BLaER1 (cell line): ENCODE data around the gene TSHR.

Source experiments
- H3K27ac ChIP-seq: shearing (Covaris generic); formaldehyde crosslinking; 2 replicates; pipeline ENCODE4 v1.8.1; 2022
- H3K27me3 ChIP-seq: shearing (Covaris generic); formaldehyde crosslinking; 2 replicates; pipeline ENCODE4 v1.8.1; 2022
- H3K36me3 ChIP-seq: shearing (Covaris generic); formaldehyde crosslinking; 2 replicates; pipeline ENCODE4 v1.8.1; 2022
- H3K4me1 ChIP-seq: shearing (Covaris generic); formaldehyde crosslinking; 2 replicates; pipeline ENCODE4 v1.8.1; 2022
- H3K4me2 ChIP-seq: shearing (Covaris generic); formaldehyde crosslinking; 2 replicates; pipeline ENCODE4 v1.8.1; 2022
- H3K4me3 ChIP-seq: shearing (Covaris generic); formaldehyde crosslinking; 2 replicates; pipeline ENCODE4 v1.8.1; 2022
- H3K9ac ChIP-seq: shearing (Covaris generic); formaldehyde crosslinking; 2 replicates; pipeline ENCODE4 v1.8.1; 2022
- H3K9me3 ChIP-seq: shearing (Covaris generic); formaldehyde crosslinking; 2 replicates; pipeline ENCODE4 v1.8.1; 2022
- H4K20me1 ChIP-seq: shearing (Covaris generic); formaldehyde crosslinking; 2 replicates; pipeline ENCODE4 v1.8.1; 2022
- Cebpa-rat ChIP-seq: shearing (Covaris generic); IDR thresholded peaks from 2 replicates; pipeline ENCODE4 v1.8.1; 2022

Gene TSHR

DNA sequence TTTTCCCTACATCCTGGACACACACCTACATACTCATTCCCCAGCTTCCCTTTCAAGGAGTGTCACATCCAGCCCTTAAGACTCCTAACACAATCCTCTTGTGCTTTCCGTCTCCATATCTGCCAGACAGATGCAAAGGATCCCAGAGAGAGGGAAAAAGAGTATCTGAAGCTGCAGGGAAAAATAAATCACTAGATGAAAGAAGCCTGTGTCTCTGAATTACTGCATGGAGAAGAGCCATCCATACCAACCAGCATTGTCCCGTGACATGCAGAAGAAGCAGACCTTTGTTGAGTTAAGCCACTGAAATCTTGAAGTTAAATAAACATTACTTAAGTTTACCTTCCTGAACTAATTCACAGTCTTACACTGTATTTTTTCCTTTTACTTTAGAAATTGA lies 210.7 kb downstream of the TSHR start:
- H3K4me1 ChIP-seq = peaks cover 14% of the 10 kb centered on the region
- no peak overlapping the region for H3K4me3 ChIP-seq
- H3K4me2 ChIP-seq = no peak overlapping the region
- no peak for TF ChIP-seq Cebpa-rat
- H4K20me1 ChIP-seq = no peaks in the 10 kb centered on the region
- no peaks in the 10 kb centered on the region for H3K36me3 ChIP-seq
- H3K27ac ChIP-seq = no peak overlapping the region
- H3K9ac ChIP-seq = no peak overlapping the region
- H3K27me3 ChIP-seq = no peaks in the 10 kb centered on the region
- H3K9me3 ChIP-seq = no peaks in the 10 kb centered on the region

- H3K27ac ChIP-seq = 0 out of 2 replicates have a peak overlapping the region, but pooled peaks have one; percentile 85
- peak overlapping the region; percentile 71 for H3K4me3 ChIP-seq
- H3K36me3 ChIP-seq = peaks cover 2% of the 10 kb centered on the region; the same call in 1 of the 2 replicates
- TF ChIP-seq Cebpa-rat = no peak
- H3K9ac ChIP-seq = peak overlapping the region; percentile 81
- H3K4me1 ChIP-seq = peaks cover 17% of the 10 kb centered on the region
- no peaks in the 10 kb centered on the region for H3K27me3 ChIP-seq
- peak overlapping the region; percentile 88 for H3K4me2 ChIP-seq
- no peaks in the 10 kb centered on the region for H3K9me3 ChIP-seq
- no peaks in the 10 kb centered on the region for H4K20me1 ChIP-seq
Measured at GRCh38 chr14:81169267-81169666, 213.8 kb downstream of the TSHR start.

- Histone ChIP-seq H3K9ac (peak overlapping the region; percentile 81), H3K9me3 (no peaks in the 10 kb centered on the region), H3K4me1 (peaks cover 17% of the 10 kb centered on the region), H3K27me3 (no peaks in the 10 kb centered on the region), H3K36me3 (peaks cover 5% of the 10 kb centered on the region; the same call in 1 of the 2 replicates), H4K20me1 (no peaks in the 10 kb centered on the region), H3K27ac (peak overlapping the region; percentile 85), H3K4me2 (peak overlapping the region; percentile 88), H3K4me3 (peak overlapping the region; percentile 71)
- TF ChIP-seq Cebpa-rat = no peak
Measured at GRCh38 chr14:81169711-81170103, 214.3 kb downstream of the TSHR start.

DNA sequence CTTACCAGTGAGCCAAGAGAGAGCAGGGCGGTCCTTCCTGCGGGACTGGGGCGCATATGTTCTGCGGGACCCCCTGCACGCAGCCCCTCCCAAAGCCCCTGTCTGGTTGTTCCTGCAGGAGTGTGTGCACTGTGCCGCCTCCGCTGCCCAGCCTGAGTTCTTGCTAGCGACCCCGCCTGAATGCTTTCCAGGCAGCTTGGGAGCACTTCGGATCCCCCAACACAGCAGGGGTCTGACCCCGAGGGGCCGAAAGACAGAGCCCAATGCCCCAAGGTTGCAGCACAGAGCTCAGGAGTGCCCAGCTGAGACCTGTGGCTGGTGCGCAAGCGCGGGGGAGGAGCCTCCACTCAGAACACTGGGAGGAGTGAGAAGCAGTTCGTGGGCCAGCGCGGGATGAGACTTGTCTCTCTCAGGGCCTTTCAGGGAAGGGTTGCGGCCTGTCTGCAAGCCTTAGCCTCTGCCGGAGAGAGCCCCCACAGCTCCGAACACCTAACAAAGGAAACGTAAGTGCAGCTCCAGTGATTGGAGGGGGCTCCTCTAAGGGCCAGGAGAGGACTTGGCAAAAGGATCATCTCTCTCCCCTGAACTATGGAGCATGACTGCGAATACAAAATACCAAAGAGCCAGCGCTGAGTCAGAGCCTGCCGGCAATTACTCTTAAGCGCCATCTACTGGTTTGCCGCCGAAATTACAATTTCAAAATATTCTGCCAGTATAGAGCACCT lies 214.8 kb downstream of the TSHR start:
- Histone ChIP-seq H3K4me2 (peak overlapping the region; percentile 88), H3K27me3 (no peaks in the 10 kb centered on the region), H3K4me3 (peak overlapping the region; percentile 71), H3K36me3 (peaks cover 5% of the 10 kb centered on the region; the same call in 1 of the 2 replicates), H3K4me1 (peaks cover 17% of the 10 kb centered on the region), H4K20me1 (no peaks in the 10 kb centered on the region), H3K9ac (peak overlapping the region; percentile 81), H3K9me3 (no peaks in the 10 kb centered on the region), H3K27ac (peak overlapping the region; percentile 85)
- no peak for TF ChIP-seq Cebpa-rat

DNA sequence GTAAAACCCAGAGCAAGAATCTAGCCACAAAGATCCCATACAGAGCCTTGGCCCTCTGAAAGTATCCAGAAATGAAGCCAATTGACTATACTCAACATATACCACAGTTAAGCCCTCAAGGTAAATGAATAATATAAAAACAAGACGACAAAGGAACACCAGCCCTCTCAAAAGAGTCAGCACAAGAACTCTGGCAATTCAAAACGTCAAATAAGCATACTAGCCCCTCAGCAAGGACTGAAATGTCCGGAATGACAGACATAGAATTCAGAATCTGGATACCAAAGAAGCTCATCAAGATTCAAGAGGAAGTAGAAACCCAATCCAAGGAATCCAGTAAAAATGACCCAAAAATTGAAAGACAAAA lies 215.4 kb downstream of the TSHR start:
- TF ChIP-seq Cebpa-rat = no peak
- Histone ChIP-seq H3K36me3 (peaks cover 5% of the 10 kb centered on the region; the same call in 1 of the 2 replicates), H3K4me3 (peak overlapping the region; percentile 71), H4K20me1 (no peaks in the 10 kb centered on the region), H3K9ac (peak overlapping the region; percentile 81; the same call in 1 of the 2 replicates), H3K4me1 (peaks cover 17% of the 10 kb centered on the region), H3K27me3 (no peaks in the 10 kb centered on the region), H3K9me3 (no peaks in the 10 kb centered on the region), H3K4me2 (peak overlapping the region; percentile 88), H3K27ac (peak overlapping the region; percentile 85; the same call in 1 of the 2 replicates)

- H3K9ac ChIP-seq = no peak overlapping the region
Measured at GRCh38 chr14:81172353-81172752, 216.9 kb downstream of the TSHR start.

DNA sequence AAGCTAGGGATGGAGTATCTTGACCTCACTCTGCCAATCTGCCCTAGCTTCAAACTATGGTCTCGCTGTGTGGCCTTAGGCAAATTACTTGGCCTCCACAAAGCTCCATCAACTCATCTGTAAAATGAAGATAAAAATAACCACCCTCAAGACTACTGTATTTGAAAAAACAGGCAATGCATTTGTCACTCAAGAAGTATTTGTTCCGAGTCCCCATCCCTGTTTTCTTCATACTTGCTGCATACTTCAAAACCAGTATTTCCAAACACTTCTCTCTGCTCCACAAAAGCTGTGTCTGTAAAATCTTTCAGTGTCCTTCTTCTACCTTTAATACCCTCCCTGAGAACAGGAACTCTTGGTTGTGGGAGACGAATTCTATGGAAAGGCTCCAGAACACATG lies 217.5 kb downstream of the TSHR start:
- Histone ChIP-seq H3K4me2 (no peak overlapping the region), H3K4me1 (peaks cover 17% of the 10 kb centered on the region), H3K9me3 (no peaks in the 10 kb centered on the region), H4K20me1 (no peaks in the 10 kb centered on the region), H3K4me3 (no peak overlapping the region), H3K9ac (no peak overlapping the region), H3K27ac (no peak overlapping the region), H3K27me3 (no peaks in the 10 kb centered on the region), H3K36me3 (peaks cover 5% of the 10 kb centered on the region; the same call in 1 of the 2 replicates)
- TF ChIP-seq Cebpa-rat = no peak

More at GRCh38 chr14:81172353-81172752, 216.9 kb downstream of the TSHR start:
- no peak for TF ChIP-seq Cebpa-rat
- no peak overlapping the region for H3K27ac ChIP-seq
- H3K4me1 ChIP-seq = peaks cover 17% of the 10 kb centered on the region
- H3K27me3 ChIP-seq = no peaks in the 10 kb centered on the region
- no peak overlapping the region for H3K4me3 ChIP-seq
- H4K20me1 ChIP-seq = no peaks in the 10 kb centered on the region
- no peaks in the 10 kb centered on the region for H3K9me3 ChIP-seq
- peaks cover 5% of the 10 kb centered on the region; the same call in 1 of the 2 replicates for H3K36me3 ChIP-seq
- H3K4me2 ChIP-seq = no peak overlapping the region

- Histone ChIP-seq H3K27me3 (no peaks in the 10 kb centered on the region), H3K4me2 (no peak overlapping the region), H3K9me3 (no peaks in the 10 kb centered on the region), H3K27ac (no peak overlapping the region), H3K4me1 (peaks cover 2% of the 10 kb centered on the region; the same call in 1 of the 2 replicates), H4K20me1 (no peaks in the 10 kb centered on the region), H3K4me3 (no peak overlapping the region), H3K36me3 (peaks cover 19% of the 10 kb centered on the region), H3K9ac (no peak overlapping the region)
- no peak for TF ChIP-seq Cebpa-rat
Measured at GRCh38 chr14:81176241-81176640, 220.8 kb downstream of the TSHR start.

DNA sequence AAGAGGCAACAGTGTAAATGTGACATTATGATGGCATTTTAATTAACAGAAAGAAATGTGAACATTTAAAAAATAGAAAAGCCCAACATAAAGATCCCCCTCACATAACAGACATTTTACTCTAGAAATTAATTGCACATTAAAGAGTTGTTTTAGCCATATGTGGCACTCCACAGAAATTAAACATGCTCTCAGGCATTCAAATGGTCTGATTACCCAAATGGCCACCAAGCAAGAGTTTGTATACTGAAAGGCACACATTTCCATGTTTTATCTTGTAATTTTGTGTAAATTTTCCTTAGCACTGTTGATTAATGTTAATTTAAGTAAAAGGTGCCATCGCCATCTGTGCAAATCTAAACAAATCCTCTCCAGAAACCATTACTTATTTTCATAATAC lies 221.8 kb downstream of the TSHR start:
- no peaks in the 10 kb centered on the region for H3K4me1 ChIP-seq
- no peaks in the 10 kb centered on the region for H3K9me3 ChIP-seq
- no peaks in the 10 kb centered on the region for H3K27me3 ChIP-seq
- no peak overlapping the region for H3K27ac ChIP-seq
- H3K4me3 ChIP-seq = no peak overlapping the region
- TF ChIP-seq Cebpa-rat = no peak
- peaks cover 28% of the 10 kb centered on the region for H3K36me3 ChIP-seq
- H4K20me1 ChIP-seq = no peaks in the 10 kb centered on the region
- no peak overlapping the region for H3K4me2 ChIP-seq
- no peak overlapping the region for H3K9ac ChIP-seq

- no peak overlapping the region for H3K4me3 ChIP-seq
- H3K36me3 ChIP-seq = peaks cover 37% of the 10 kb centered on the region
- TF ChIP-seq Cebpa-rat = no peak
- H3K27ac ChIP-seq = no peak overlapping the region
- no peak overlapping the region for H3K9ac ChIP-seq
- H3K4me1 ChIP-seq = no peaks in the 10 kb centered on the region
- H3K27me3 ChIP-seq = no peaks in the 10 kb centered on the region
- no peaks in the 10 kb centered on the region for H3K9me3 ChIP-seq
- no peak overlapping the region for H3K4me2 ChIP-seq
- no peaks in the 10 kb centered on the region for H4K20me1 ChIP-seq
Measured at GRCh38 chr14:81178063-81178462, 222.6 kb downstream of the TSHR start.
